HepG2 (cell line): Measurements from ENCODE around the gene ACTN2. TPM values are rescaled to one million over a fixed set of nuclear protein-coding genes. Genes with fewer than 3 reads are reported as not detected.

Experiments used
- ESRRA ChIP-seq: sonication (generic); formaldehyde crosslinking; IDR thresholded peaks from 2 replicates; pipeline ENCODE4 v1.5.1; 2020; ENCODE audit warnings: mild to moderate bottlenecking, low read depth, missing genetic modification reagents
- FOXK1 ChIP-seq: sonication (generic); formaldehyde crosslinking; IDR thresholded peaks from 2 replicates; pipeline ENCODE4 v1.4.0; 2020; ENCODE audit warnings: low read depth, missing genetic modification reagents, borderline replicate concordance
- NCOA5 ChIP-seq: sonication (generic); formaldehyde crosslinking; IDR thresholded peaks from 2 replicates; pipeline ENCODE4 v1.4.0; 2020; ENCODE audit warnings: missing genetic modification reagents
- SUZ12 ChIP-seq: fragments of 150-350 bp; IDR thresholded peaks from 2 replicates; pipeline ENCODE4 v1.6.1; 2014; ENCODE audit warnings: low read depth, low read length
- ZNF10 ChIP-seq: sonication (generic); formaldehyde crosslinking; IDR thresholded peaks from 2 replicates; pipeline ENCODE4 v1.4.0; 2020; ENCODE audit warnings: mild to moderate bottlenecking, low read depth, missing genetic modification reagents, borderline replicate concordance
- ZNF382 ChIP-seq: sonication (generic); formaldehyde crosslinking; IDR thresholded peaks from 2 replicates; pipeline ENCODE4 v1.5.0; 2020; ENCODE audit warnings: missing genetic modification reagents, mild to moderate bottlenecking, borderline replicate concordance
- ZNF484 ChIP-seq: sonication (generic); formaldehyde crosslinking; IDR thresholded peaks from 2 replicates; pipeline ENCODE4 v1.5.1; 2020; ENCODE audit warnings: mild to moderate bottlenecking, low read depth, missing genetic modification reagents, borderline replicate concordance
- ZNF7 ChIP-seq: IDR thresholded peaks from 2 replicates; pipeline ENCODE4 v1.6.1; 2016; ENCODE audit warnings: missing biosample characterization, missing genetic modification reagents
- ZNF720 ChIP-seq: sonication (generic); formaldehyde crosslinking; IDR thresholded peaks from 2 replicates; pipeline ENCODE4 v1.4.0; 2020; ENCODE audit warnings: missing genetic modification reagents
- ZNF749 ChIP-seq: sonication (generic); formaldehyde crosslinking; IDR thresholded peaks from 2 replicates; pipeline ENCODE4 v1.8.0; 2022; ENCODE audit warnings: mild to moderate bottlenecking, missing genetic modification reagents, moderate library complexity, borderline replicate concordance
- ZNF75D ChIP-seq: sonication (generic); formaldehyde crosslinking; IDR thresholded peaks from 2 replicates; pipeline ENCODE4 v1.8.1; 2023; ENCODE audit warnings: missing genetic modification reagents, mild to moderate bottlenecking, borderline replicate concordance
- polyA plus RNA-seq, 8 experiments: library from polyadenylated mRNA; depleted of rRNA in 3 of 8; stranded (reverse) in 7 of 8; unstranded in 1 of 8; fragments of >200 nt; fragmentation: Illumina TruSeq in 4 of 8; extraction: Trizol in 4 of 8; gene quantifications; 2 replicates each; pipeline versions ENCODE4 v1.2.1 to v1.2.3, GENCODE V29; 2011 to 2016; ENCODE audit warnings: low read depth in 4 of 8, missing spikeins in 1 of 8, mixed read lengths in 1 of 8; ENCODE audit not compliant: insufficient read depth in 1 of 8
- total RNA-seq, 5 experiments: library from RNA; depleted of rRNA; stranded (reverse); fragments of >200 nt; fragmentation: Illumina TruSeq; extraction: Trizol; gene quantifications; 2 replicates each; pipeline ENCODE4 v1.2.3, GENCODE V29; 2016; ENCODE audit warnings: low read depth in 1 of 5
- TF ChIP-seq, protein P1 (sequence below), 2 experiments: sonication (generic) in 1 of 2; formaldehyde crosslinking in 1 of 2; IDR thresholded peaks; 2 replicates each; pipeline versions ENCODE4 v1.4.0 to v1.6.1; 2018 to 2020; ENCODE audit warnings: missing genetic modification reagents in 2 of 2, borderline replicate concordance in 1 of 2, low read depth in 1 of 2, mild to moderate bottlenecking in 1 of 2, missing biosample characterization in 1 of 2
- TF ChIP-seq, protein P2 (sequence below): sonication (generic); formaldehyde crosslinking; conservative IDR thresholded peaks from 2 replicates; pipeline ENCODE4 v1.4.0; 2020; ENCODE audit warnings: missing genetic modification reagents
- TF ChIP-seq, protein P3 (sequence below): IDR thresholded peaks from 2 replicates; pipeline ENCODE4 v1.6.1; 2018; ENCODE audit warnings: missing genetic modification reagents
- TF ChIP-seq, protein P4 (sequence below): sonication (generic); formaldehyde crosslinking; IDR thresholded peaks from 2 replicates; pipeline ENCODE4 v1.5.1; 2020; ENCODE audit warnings: missing genetic modification reagents, mild to moderate bottlenecking, borderline replicate concordance

The ACTN2 gene
- total and polyA plus RNA-seq, 2 of the 13 experiments (the other 11 are each of a cell fraction or from before 2014, with no cell fraction given) = 0.04 to 0.13 TPM

DNA sequence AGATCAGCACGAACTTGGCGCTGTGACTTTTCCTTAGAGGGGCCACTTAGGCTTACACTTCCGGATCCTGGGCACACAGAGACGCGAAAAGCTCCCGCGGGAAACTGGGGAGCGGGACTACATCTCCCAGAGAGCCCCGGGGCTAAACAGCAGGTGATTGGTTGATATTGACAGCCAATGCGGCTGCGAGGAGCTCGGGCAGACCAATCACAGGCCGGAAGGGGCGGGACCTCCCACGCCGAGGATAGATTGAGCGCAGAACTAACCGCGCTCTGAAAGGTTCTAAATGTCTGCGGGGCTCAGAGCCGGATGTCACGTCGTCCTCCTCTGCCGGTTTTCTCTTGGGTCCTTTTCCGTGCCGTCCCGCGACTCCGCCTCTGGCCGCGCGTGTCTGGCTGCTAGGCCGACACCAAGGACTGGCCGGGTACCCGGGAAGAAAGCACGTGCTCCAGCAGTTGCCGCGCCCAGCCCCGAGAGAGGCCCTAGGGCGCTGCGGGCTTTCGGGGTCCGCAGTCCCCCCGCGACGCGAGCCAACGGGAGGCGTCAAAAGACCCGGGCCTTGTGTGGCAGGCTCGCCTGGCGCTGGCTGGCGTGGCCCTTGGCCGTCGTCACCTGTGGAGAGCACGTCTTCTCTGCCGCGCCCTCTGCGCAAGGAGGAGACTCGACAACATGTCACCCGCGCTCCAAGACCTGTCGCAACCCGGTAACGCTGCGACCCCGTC lies 108.9 kb downstream of the ACTN2 start, which contains the start of gene MTR (continued):
- TF ChIP-seq, protein P1, sequence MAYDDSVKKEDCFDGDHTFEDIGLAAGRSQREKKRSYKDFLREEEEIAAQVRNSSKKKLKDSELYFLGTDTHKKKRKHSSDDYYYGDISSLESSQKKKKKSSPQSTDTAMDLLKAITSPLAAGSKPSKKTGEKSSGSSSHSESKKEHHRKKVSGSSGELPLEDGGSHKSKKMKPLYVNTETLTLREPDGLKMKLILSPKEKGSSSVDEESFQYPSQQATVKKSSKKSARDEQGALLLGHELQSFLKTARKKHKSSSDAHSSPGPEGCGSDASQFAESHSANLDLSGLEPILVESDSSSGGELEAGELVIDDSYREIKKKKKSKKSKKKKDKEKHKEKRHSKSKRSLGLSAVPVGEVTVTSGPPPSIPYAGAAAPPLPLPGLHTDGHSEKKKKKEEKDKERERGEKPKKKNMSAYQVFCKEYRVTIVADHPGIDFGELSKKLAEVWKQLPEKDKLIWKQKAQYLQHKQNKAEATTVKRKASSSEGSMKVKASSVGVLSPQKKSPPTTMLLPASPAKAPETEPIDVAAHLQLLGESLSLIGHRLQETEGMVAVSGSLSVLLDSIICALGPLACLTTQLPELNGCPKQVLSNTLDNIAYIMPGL (CRISPR knock-in tag; IDR thresholded peaks at IDR 0.05; ENCODE audit: borderline replicate concordance in 1 of 2, low read depth in 1 of 2) = peak; percentile 52 to 67; a peak in 3 of 4 replicates
- TF ChIP-seq SUZ12 (peak; percentile 75), ZNF7 (0 out of 2 replicates have a peak, but pooled peaks have one; percentile 49), FOXK1 (CRISPR knock-in tag) (peak; percentile 79; the same call in 1 of the 2 replicates), ZNF382 (CRISPR knock-in tag) (no peak), ZNF720 (no peak), ZNF749 (CRISPR knock-in tag) (peak; percentile 83), ZNF484 (CRISPR knock-in tag) (no peak; the same call in 1 of the 2 replicates), ZNF75D (peak; percentile 72; the same call in 1 of the 2 replicates), ESRRA (CRISPR knock-in tag) (no peak), NCOA5 (CRISPR knock-in tag) (0 out of 2 replicates have a peak, but pooled peaks have one; percentile 25), ZNF10 (CRISPR knock-in tag) (no peak)
- TF ChIP-seq, protein P2, sequence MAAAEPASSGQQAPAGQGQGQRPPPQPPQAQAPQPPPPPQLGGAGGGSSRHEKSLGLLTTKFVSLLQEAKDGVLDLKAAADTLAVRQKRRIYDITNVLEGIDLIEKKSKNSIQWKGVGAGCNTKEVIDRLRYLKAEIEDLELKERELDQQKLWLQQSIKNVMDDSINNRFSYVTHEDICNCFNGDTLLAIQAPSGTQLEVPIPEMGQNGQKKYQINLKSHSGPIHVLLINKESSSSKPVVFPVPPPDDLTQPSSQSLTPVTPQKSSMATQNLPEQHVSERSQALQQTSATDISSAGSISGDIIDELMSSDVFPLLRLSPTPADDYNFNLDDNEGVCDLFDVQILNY = peak; percentile 66; the same call in 1 of the 2 replicates
- TF ChIP-seq, protein P3, sequence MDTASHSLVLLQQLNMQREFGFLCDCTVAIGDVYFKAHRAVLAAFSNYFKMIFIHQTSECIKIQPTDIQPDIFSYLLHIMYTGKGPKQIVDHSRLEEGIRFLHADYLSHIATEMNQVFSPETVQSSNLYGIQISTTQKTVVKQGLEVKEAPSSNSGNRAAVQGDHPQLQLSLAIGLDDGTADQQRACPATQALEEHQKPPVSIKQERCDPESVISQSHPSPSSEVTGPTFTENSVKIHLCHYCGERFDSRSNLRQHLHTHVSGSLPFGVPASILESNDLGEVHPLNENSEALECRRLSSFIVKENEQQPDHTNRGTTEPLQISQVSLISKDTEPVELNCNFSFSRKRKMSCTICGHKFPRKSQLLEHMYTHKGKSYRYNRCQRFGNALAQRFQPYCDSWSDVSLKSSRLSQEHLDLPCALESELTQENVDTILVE = peak; percentile 65; the same call in 1 of the 2 replicates
- TF ChIP-seq, protein P4, sequence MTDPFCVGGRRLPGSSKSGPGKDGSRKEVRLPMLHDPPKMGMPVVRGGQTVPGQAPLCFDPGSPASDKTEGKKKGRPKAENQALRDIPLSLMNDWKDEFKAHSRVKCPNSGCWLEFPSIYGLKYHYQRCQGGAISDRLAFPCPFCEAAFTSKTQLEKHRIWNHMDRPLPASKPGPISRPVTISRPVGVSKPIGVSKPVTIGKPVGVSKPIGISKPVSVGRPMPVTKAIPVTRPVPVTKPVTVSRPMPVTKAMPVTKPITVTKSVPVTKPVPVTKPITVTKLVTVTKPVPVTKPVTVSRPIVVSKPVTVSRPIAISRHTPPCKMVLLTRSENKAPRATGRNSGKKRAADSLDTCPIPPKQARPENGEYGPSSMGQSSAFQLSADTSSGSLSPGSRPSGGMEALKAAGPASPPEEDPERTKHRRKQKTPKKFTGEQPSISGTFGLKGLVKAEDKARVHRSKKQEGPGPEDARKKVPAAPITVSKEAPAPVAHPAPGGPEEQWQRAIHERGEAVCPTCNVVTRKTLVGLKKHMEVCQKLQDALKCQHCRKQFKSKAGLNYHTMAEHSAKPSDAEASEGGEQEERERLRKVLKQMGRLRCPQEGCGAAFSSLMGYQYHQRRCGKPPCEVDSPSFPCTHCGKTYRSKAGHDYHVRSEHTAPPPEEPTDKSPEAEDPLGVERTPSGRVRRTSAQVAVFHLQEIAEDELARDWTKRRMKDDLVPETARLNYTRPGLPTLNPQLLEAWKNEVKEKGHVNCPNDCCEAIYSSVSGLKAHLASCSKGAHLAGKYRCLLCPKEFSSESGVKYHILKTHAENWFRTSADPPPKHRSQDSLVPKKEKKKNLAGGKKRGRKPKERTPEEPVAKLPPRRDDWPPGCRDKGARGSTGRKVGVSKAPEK (CRISPR knock-in tag) = no peak
